ENCODE results near the gene PRDM5. TPM values are rescaled to one million over a fixed set of nuclear protein-coding genes. Genes with fewer than 3 reads are reported as not detected.

Gene PRDM5
- total RNA-seq = 8.2 and 9.9 TPM in 2 replicates

GRCh38 chr4:120922381-120923206 is at the start of gene PRDM5:
PRDM5 (minus strand) TSS chr4:120922726; CDS start chr4:120922608, 118 bp downstream.

Small RNA genes lying within 50 kb of the gene (small RNA-seq; reads per million reads assigned to genes)
- gene RNU6-550P = not detected

Other genes starting within 250 kb of the PRDM5 start
- gene NDNF, start 149.8 kb upstream of the PRDM5 start, total RNA-seq = not detected in 2 replicates
- gene TNIP3, start 241.6 kb upstream of the PRDM5 start, total RNA-seq = 0.76 TPM in 1 of 2 replicates, not detected in the other

All from vein endothelial cell (primary cell).